GM12874 (cell line): Measurements from ENCODE around the gene LCT.

ENCODE experiments used
- CTCF ChIP-seq: IDR thresholded peaks from 2 replicates; pipeline ENCODE4 v1.5.1; 2011; ENCODE audit warnings: low read depth, mild to moderate bottlenecking, control low read depth, low read length, moderate library complexity; ENCODE audit not compliant: insufficient read depth

The LCT gene

GRCh38 chr2:135836596-135837270, at the start of gene LCT:
TSS of gene LCT (minus strand) at chr2:135837184. CDS start at chr2:135837169, 15 bp downstream.
- TF ChIP-seq CTCF, result no peak

GRCh38 chr2:135885709-135886108, 48.7 kb upstream of the LCT start:
- no peak for TF ChIP-seq CTCF

GRCh38 chr2:135882415-135882814, 45.4 kb upstream of the LCT start:
- TF ChIP-seq CTCF, result no peak

GRCh38 chr2:135876066-135876711, 39.2 kb upstream of the LCT start, which contains the start of gene MCM6:
TSS of gene MCM6 (minus strand) at chr2:135876443. CDS start at chr2:135876365, 78 bp downstream.
- TF ChIP-seq CTCF, result no peak

- no peak for TF ChIP-seq CTCF
Measured at GRCh38 chr2:135875491-135876065, 38.6 kb upstream of the LCT start.

- TF ChIP-seq CTCF, result no peak
Measured at GRCh38 chr2:135874777-135875365, 37.9 kb upstream of the LCT start.

GRCh38 chr2:135870571-135870970, 33.6 kb upstream of the LCT start:
- no peak for TF ChIP-seq CTCF
